ENCODE results near the gene DRD4.
"Not testable (repeated sequence)": the region's sequence is repeated elsewhere in the genome, so short reads cannot be mapped to it uniquely, and the experiment has no call there.

The DRD4 gene

DNA sequence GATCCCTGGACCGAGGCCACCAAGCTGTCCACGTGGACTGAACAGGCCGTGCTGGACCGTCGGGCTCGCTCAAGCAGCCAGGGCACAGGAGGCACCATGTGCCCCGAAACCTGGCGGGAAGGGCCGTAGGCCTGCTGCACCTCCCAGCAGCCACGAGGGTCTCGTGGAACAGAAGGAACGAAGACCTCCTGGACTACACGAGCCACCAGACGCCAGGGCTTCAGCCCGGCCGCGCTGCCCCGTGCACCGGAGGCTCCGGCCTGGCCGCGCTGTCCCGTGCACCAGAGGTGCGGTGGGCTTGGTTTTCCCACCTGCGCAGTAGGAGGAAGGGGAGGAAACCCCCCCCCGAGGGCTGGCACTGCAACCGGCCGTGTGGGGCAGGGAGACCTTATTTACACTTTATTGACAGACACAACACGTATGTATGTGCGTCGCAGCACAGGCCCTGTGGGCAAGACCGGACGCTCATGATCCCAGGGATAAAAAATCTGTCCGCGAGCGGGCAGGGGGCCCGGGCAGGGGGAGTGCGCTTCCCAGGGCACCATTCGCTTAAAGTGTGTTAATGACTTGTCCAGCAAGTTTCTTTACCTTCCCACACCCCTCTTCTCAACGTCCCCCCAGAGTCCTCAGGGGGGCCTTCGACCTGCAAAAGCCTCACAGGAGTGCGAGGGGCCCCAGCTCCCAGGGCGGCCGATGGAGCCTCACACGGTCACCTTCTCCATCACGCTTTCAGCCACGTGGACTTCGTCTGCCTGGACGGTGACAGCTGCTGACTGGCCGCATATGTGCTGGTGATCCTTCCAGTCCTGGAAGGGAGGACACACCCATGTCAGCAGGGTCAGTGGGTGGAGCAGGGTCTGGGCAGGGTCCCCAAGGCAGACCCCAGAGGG, 7.0 kb downstream of the DRD4 start:
- no peak for DNase-seq (ENCODE audit: low read depth, low spot score)

DNA sequence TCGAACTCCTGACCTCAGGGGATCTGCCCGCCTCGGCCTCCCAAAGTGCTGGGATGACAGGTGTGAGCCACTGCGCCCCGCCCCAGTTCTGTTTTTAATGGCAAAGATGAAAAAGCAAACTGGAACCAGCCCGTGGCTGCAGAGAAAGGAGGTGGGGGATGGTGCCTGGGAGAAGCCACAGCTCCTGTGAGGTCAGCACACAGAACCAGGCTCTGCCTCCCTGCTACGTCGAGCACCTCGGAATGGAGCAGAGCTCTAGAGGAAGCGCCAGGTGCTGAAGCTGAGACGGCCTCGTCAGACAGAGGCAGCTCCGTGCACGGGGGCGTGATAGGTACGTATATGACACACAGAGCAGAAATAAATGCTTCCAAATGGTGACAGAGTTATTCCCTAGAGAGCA, 8.5 kb downstream of the DRD4 start:
- no peak for DNase-seq (ENCODE audit: low read depth, low spot score)

DNA sequence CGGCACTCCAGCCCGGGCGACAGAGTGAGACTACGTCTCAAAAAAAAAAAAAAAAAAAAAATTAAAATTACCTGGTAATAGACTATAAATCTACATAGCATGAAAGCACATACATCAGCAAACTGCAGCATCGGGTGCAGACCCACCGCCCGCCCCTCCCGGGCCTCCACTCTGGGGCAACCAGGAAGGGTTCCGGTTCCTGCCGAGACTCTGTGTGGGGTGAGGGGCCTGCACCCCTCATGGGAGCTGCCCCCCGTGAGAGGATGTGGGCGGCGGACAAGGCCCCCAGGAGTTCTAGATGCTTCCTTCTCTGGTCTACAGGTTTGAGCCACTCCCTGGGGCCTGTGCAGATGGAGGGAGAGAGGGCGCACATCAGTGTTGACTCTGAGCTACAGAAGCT, 9.1 kb downstream of the DRD4 start:
- DNase-seq (ENCODE audit: low read depth, low spot score) = no peak

DNA sequence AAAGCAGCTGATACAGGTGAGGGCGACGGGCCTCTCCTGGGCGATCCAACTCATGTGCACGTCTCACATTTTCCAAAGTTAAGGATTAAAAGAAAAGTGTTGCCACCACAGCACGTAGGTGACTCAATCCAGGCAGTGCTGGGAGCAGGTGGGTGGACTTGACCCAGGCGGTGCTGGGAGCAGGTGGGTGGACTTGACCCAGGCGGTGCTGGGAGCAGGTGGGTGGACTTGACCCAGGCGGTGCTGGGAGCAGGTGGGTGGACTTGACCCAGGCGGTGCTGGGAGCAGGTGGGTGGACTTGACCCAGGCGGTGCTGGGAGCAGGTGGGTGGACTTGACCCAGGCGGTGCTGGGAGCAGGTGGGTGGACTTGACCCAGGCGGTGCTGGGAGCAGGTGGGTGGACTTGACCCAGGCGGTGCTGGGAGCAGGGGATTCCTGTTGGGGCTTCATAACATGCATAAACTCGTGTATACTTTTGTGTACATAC, 10.6 kb downstream of the DRD4 start:
- DNase-seq (ENCODE audit: low read depth, low spot score) = not testable (repeated sequence)

DNA sequence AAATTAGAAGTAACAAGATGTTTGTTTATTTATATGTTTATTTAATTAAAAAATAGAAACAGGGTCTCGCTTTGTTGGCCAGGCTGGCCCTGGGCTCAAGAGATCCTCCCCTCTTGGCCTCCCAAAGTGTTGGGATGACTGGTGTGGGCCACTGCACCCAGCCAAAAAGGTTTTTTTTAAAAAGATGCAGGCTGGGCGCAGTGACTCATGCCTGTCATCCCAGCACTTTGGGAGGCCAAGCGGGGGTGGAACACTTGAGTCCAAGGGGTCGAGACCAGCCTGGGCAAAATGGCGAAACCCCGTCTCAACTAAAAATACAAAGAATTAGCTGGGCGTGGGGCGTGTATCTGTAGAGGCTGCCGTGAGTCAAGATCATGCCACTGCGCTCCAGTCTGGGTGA, 13.4 kb downstream of the DRD4 start:
- no peak for DNase-seq (ENCODE audit: low read depth, low spot score)

DNA sequence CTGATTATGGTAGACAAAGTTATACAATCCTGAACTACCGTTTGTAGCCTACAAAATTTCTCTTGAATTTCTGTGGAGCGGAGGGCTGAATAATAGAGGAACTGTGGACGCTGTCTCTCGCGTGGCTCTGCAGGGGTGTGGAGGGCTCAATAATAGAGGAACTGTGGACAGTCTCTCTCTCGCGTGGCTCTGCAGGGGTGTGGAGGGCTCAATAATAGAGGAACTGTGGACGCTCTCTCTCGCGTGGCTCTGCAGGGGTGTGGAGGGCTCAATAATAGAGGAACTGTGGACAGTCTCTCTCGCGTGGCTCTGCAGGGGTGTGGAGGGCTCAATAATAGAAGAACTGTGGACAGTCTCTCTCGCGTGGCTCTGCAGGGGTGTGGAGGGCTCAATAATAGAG, 16.1 kb downstream of the DRD4 start:
- not testable (repeated sequence) for DNase-seq (ENCODE audit: low read depth, low spot score)

DNA sequence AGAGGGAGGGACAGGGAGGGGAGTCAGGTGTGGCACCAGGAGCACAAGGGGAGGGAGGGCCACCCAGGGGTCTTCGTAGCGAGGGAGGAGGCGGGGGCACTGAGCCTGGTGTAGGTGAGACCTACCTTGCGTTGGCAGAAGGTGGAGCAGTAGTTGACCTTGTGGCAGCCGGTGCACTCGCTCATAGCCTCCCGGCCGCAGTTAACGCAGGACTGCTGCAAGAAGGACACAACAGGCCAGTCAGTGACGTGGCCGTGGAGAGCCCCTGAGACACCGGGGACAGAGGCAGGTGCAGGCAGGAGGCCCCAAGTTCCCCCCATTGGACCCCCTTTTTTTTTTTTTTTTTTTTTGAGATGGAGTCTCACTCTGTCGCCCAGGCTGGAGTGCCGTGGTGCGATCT, 16.8 kb downstream of the DRD4 start:
- DNase-seq (ENCODE audit: low read depth, low spot score) = no peak

DNA sequence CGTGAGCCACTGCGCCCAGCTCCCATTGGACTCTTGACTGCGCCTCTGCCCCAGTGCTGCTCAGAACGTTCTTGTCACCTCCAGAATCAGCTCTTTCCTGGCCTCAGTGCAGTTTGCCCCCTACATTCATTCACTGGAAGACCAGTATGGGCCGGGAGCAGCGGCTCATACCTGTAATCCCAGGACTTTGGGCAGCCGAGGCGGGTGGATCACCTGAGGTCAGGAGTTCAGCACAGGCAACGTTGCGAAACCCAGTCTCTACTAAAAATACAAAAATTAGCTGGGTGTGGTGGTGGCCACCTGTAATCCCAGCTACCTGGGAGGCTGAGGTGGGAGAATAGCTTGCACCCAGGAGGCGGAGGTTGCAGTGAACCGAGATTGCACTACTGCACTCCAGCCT, 17.4 kb downstream of the DRD4 start:
- DNase-seq (ENCODE audit: low read depth, low spot score) = not testable (repeated sequence)

DNA sequence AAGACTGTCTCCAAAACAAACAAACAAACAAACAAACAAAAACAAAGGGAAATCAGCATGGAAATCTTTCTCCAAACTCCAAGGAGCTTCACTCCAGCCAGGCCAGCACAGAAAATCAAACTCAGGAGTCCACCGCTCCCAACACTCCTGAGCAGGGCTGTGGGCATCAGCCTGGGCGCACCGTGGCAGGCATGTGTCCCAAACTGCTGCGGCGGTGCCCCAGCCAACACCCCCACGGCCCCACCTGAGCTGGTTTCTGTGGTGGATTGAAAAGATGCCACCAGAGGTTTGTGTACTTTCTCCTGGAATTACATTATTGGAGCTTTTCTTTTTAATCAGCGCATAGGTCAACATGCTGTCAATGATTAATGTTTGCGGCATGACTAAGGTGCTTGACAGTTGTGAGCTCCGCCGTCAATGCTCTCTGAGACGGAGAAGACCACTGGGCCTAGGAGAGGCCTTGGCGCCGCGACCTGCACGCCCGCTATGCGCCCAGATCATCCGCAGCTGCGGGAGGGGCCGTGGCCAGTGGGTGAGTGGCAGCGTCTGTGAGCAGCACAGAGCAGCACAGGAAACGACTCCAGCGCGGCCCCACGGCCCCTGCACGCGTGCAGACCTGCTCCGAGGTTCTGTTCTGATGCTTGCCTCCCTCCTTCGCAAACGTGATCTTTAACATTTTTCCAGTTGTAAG, 18.1 kb downstream of the DRD4 start:
- DNase-seq (ENCODE audit: low read depth, low spot score) = no peak

DNA sequence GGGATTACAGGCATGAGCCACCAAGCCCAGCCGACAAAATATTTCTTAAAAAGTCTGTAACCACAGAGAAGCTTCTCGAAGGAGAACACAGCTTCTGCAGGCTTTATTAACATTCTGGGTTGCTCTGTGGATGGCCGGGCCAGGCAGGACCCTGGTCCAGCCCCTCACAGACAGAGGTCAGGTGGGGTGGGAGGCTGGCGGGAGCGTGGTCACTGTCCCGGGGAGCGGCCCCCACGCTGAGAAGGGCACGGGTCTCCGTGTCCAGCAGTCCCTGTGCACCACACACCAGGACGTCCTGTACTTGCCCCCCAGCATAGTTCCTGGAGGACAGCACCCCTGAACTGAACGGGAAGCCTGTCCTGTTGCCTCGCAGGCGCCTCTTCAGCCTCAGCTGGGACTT, 19.4 kb downstream of the DRD4 start:
- DNase-seq (ENCODE audit: low read depth, low spot score) = no peak

DNA sequence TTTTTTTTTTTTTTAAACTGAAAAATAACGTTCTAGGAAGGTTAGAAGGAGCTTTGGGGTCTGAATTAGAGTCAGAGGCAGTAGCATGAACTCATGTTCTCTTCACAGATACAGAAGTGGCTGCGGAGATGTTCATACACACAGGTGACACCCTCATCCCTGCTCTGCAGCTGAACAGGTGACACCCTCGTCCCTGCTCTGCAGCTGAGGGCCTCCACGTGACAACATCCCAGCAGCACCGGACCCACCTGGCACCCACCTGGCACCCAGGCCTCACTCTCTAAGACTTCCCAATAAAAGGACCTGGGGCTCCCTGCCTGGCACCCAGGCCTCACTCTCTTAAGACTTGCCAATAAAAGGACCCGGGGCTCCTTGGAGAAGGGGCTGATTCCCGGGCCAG, 19.8 kb downstream of the DRD4 start:
- no peak for DNase-seq (ENCODE audit: low read depth, low spot score)

DNA sequence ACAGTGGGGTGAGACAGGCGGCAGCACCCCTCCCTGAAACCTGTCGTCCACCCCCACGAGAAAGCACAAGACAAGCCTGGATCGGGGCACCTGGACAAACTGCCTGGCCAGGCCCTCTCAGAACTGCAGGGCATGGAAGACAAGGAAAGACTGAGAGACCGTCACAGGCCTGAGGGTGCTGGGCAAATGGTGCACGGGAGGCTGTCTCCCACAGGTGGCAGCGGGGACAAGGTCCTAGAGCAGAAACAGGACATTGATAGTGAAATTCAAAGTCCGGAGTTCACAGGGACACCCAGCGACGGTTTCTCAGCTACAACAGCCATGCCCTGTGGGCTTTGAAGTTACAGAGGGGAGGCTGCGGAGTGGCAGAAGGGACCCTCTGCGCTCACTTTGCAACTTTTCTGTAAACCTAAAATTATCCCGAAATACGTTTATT, 20.6 kb downstream of the DRD4 start:
- DNase-seq (ENCODE audit: low read depth, low spot score) = no peak

DNA sequence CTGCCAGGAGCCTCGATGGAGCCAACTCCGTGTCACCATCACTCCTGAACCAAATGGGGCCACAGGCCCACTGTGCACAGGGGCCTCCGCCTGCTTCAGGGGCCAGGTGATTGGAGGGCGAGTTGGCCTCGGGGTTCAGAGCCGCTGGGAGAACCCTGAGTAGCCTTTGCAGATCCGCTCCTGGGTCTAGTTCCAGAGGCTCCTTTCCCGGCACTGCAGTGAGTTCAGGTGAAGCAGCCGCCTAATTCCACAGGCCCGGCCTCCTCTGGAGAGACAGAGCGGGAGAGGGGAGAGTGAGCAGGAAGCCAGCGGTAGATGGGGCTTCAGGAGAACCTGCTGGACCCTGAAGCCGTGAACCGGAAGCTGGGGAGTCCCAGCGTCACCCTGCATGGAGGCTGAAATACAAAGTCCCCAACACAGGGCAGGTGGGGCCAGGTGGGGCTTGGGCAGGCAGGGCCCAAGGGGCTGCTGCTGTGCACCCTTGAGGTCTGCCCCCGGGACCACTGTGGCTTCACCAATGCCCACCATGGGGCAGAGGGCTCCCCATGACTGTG, 22.5 kb downstream of the DRD4 start:
- DNase-seq (ENCODE audit: low read depth, low spot score) = no peak

DNA sequence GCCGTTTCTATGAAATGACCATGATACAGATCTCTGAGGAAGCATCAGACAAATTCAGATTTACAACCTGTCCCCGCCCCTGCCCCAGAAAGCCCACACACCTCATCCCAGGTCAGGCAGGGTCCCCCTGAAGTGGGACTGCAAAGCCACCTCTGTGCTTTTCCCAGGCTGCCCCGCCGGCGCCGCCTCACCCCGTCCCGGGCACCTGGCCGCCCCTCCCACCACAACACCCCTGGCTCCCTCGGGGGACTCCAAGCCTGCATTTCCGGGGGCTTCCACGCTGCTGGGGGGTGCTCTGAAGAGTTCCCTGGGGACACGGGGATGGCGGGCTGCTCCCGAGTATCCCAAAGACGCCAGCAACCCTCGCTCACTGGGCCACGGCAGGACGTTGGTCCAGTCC, 23.2 kb downstream of the DRD4 start:
- DNase-seq (ENCODE audit: low read depth, low spot score) = no peak

DNA sequence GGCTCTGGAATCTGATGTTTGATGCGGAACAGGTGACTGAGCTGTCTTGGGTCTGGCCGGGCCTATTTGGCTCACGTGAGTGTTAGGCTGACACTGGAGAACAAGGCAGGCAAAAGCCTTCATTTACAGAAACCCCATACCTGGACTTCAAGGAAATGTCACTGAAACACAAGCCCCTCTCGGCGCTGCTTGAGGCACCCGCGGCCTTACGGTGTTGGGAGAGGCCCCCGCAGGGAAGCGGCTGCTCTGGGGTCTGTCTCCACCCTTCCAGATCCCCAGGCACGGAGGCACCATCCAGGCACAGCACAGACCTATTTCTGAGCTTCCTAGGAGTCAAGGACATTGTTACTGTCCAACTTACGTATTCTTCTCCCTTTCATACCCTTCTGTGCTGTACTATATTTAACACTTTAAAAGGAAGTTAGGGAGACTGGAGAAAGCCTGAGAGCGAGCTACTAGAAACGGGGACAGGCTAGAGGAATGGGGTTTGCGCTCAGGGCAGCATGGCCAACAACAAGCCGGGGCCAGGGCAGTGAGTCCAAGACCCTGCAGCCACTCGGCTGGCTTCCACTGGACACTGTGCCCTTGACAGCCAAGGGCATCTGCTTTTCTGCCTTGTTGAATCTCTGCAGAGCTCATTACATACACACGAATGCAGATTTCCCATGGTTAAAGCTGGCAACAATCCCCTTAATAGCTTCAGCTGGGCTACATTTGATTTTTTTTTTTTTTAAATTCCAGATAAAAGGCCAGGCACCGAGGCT, 23.8 kb downstream of the DRD4 start:
- DNase-seq (ENCODE audit: low read depth, low spot score) = no peak

DNA sequence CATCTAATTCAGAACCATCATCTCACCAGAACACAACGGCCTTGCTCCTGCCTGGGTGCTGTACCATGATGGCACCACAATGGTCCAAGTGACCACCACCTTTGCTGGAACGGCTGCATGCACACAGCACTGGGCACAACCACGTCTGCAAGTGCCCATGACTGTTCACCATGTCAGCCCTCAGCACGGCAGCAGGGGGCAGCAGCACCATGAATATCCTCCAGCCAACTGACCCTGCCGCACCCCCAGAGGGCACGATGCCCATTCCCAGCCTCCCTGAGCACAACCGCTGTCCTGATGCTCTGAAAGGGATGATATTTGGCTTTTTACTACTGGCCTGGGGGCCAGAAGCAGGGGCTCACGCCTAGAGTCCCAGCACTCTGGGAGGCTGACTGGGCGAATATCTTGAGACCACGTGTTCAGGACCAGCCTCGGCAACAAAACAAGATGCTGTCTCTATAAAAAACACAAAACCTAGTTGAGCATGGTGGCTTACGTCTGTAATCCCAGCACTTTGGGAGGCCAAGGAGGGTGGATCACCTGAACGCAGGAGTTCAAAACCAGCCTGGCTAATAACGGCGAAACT, 25.7 kb downstream of the DRD4 start:
- DNase-seq (ENCODE audit: low read depth, low spot score) = no peak

DNA sequence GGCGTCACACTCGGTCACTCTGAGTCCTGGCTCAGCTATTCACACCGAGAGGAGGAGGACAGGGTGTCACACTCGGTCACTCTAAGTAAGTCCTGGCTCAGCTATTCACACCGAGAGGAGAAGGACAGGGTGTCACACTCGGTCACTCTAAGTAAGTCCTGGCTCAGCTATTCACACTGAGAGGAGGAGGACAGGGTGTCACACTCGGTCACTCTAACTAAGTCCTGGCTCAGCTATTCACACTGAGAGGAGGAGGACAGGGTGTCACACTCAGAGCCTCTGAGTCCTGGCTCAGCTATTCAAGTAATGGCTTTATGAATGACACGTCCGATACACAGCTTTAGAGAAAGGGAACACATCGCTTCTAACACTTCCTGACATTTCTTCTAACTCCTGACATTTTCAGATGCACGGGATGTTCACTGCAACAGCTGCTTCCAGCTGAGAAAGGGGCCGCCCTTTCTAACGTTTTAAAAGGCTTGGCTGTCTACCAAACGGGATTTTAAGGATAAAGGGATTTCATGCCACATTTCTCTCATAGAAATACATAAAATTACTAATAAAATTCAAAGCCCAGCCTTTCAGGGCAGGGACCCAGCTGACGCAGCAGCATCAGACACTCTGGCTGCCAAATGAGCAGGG, 28.1 kb downstream of the DRD4 start:
- DNase-seq (ENCODE audit: low read depth, low spot score) = no peak

DNA sequence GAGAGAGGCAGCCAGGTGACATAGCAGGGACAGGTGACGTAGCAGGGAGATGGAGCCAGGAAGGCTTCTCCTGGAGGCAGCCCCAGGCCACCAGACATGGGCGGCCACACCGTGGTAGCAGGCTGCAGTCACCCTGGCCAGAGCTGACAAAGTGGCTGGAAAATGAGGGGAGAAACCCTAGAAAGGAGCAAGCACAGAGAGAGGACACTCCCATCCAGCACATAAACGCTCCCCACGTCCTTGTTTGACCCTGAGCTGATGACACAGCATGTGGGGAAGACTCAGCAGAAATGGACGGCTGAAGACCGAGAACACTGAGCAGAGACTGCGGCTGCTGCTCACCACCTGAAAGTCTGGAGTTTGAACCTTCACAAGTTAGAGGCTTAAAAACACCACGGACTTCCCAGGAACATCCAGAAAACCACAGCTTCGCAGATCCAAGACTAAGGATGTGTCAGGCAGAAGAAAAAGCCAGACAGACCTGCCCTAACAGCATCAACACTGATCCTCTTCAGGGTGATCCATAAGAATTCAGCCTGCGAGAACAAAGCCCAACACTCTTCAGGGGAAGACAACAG, 28.7 kb downstream of the DRD4 start:
- no peak for DNase-seq (ENCODE audit: low read depth, low spot score)

DNA sequence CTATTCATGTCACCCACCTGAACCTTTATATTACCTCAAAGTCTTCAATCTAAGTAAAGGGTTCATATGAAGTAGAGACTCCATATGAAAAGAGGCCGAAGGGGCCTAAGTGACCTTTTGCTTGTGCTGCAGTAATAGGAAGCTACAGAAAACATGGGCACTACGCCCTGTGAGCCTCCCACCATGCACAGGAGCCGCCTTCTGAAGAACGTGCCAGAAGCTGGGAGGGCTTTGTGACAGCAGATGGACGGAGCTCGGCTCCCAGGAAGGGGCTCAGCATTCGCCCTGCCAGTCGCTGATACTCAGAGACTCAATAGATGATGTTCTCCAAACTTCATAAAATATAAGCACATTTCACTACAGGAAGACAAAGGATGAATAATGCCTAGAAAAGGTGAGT, 36.8 kb downstream of the DRD4 start:
- no peak for DNase-seq (ENCODE audit: low read depth, low spot score)

DNA sequence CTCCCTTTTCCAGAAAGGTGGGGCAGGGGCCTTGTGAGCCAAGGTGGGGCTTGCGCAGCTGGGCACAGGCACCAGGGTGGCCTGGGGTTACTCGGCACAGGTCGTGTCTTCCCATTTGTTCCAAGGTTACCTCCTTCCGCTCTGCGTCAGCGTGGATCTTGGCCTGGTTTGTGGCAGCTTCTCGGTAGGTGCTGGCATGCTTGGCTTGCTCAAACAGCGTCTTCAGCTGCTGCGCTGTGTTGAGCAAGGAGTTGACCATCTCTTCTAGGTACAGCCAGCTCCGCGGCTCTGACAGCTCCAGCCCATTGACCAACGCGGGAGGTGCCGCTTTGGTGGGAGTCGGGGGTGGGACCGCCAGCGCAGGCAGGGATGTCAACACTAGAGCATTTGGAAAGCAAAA, 37.3 kb downstream of the DRD4 start:
- no peak for DNase-seq (ENCODE audit: low read depth, low spot score)

DNA sequence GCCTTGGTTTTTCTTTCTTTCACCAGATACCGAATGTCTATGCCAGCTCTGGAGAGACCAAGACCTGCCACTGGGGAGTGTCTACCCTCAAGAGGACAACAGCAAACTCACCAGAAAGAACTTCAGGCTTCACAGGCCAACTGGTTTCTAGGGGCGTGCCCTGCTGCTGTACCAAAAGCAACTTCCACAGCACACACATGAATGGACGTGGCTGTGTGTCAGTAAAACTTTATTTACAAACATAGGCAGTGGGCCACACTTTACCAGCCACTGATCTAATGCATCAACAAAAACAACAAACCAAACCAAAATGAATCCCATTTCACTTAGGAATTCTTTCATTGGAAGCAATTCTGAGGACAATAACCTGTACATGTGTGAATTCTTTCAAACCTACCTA, 41.2 kb downstream of the DRD4 start:
- DNase-seq (ENCODE audit: low read depth, low spot score) = no peak

Measured in iPS DF 19.7 (cell line).